GM19238 (cell line): ENCODE data around the gene ZBTB7C.

Experiments used
- DNase-seq: peaks from one replicate; pipeline ENCODE4 v3.0.0; 2011; ENCODE audit warnings: low spot score; ENCODE audit not compliant: insufficient read length

The ZBTB7C gene

DNA sequence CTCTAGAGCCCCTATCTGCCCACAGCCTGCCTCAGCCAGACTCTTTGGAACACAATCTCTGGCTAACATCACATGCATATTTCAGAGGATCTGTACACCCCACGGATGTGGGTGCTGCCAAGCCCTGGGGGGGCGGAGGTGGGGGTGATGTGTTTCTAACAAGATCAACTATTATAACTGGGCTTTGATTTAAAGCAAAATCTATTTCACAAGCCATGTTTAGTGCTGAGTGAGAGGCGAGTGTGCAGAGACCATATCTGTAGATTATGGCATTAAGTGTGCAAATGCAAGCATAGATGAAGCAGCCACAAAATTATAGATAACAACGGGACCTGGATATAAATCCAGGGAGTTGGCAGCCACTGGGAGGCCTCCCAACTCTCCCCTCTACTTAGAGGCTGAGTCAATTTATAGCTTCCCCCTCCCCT is 342.9 kb downstream of the ZBTB7C start:
- no peak for DNase-seq

DNA sequence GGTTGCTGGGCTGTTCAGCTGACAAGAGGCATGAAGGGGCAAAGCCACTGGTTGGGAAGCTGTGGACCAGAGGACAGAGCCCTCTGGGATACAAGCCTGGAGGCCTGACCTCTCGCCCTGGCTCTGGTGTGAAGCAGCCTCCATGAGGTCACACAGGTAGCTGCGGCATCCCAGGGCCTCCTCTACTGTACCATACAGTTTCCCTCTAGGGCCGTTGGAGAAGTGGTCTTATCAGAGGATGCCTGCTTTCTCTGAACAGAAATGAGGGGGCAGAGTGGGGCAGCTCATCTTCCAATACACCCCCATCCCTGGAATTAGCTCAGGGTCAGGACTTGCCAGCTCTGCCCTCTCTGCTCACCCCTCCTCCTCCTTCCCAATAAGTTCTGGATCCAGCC is 343.6 kb downstream of the ZBTB7C start:
- no peak for DNase-seq

DNA sequence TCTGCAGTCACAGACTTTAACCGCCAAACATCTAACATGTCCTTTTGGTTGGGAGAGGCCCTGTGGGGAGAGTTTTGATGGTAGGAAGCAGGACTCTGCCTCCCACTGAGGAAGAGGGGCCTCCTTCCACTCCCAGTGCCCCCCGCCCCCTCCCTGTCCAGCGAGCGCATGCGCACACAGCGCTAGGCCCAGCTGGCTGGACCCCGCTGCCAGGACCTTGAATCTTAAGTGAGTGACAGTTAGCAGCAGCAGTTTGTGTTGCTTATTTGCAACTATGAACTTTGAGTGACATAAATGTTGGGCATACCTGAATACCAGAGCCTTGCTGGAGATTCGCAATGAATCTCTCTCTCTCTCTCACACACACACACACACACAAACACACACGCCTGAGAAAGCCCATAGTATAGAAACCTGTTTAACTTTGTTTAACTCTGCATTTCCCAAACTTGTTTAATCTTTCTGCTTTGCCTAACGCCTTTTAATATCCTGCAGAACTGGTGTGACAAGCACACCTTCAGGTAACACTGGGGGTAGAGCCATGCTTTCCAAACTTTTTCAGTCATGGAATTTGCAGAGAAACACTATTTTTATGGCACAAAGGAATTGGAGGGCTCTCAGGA is 344.1 kb downstream of the ZBTB7C start:
- no peak for DNase-seq

DNA sequence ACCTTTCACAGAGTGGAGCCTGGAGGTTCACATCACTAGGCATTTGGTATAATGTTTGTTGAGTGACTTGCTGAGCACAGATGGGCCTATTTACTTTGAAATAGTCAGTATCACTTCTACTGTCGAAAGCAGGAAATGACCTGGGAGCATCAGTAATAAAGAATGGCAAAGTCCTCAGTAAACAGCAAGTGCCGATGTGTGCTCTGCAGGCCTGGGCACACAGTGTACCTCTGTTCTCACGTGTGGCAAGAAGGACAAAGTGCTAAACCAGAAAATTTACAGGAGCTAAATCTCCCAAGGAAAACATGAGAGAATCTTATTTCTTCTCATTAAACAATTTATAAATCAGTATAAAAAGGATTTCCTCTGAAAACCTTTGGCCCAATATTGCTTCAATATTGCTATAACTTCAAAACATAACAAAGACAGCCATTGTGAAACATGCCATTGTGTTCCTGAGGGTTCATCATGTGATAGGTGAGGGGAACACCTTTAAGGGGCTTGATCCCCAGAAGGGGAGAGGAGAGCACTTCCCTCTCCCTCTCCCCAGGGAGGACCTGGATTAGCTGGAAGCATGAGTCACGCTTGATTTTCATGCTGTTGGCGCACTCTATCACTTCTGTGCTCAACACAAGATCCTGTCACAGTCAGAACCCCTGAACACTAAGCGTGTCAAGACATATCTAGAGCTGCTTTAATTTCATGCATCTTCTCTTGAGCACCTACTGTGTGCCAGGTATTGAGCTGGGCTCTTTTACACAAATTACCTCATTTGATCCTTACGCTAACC is 347.2 kb downstream of the ZBTB7C start:
- no peak for DNase-seq

DNA sequence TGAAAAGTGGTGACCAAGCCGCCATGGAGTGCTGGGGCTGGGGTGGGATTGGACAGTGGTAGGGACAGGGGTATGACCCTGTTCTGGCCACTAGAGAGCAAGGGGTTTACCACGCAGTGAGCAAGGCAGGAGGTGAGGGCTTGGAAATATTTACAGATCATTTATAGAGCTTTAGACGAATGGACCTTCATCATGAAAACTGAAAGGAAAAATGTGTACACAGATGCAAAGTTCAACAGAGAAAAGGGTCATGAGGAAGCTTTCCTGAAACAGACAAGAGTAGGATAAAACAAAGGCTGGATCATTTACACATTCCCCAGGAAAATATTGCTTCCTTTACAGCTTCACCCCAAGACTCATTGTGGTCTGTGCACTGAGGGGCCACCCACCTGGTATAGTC is 348.2 kb downstream of the ZBTB7C start:
- no peak for DNase-seq

DNA sequence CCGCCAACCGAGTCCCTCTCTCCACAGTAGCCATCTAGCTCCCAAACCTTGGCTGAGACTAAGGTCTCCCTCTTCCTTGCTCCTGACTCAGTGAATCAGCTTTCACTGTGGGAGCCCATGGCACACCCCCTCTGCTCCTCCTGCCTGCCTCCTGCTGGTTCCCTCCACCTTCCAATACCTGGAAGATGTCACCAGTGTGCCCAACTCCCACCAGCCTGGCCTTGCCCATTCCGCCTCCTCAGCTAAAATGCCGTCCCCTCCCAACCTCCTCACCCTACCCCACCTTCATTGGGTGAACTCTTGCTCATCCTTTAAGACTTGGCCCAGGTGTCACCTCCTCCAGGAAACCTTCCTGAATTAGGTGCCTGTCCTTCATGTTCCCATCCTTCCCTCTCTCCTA is 348.8 kb downstream of the ZBTB7C start:
- no peak for DNase-seq

DNA sequence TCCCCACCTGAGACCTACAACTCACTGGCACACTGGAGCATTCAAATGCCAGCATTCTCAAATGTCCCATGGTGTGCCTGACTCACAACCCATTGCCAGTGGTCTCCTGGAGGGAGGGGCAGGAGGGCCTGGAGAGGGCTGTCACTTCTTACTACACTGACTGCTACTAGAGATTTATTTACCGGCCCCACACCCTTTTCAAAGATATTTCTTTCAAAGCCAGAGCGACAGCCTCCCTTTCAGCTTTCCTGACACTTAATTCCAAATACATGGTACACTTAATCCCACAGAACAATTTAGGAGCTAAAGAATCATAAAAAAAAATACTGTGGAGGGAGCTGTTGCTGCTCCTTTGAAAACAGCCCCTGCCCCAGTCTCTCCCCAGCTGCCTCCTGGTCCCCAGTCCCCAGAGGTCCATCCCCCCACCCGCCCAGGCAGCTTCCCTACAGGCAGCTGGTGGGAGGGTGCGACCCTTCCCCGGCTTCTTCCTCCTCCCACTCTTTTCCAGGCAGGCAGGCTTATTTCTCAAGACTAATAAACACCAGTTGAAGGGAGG is 349.6 kb downstream of the ZBTB7C start:
- no peak for DNase-seq

DNA sequence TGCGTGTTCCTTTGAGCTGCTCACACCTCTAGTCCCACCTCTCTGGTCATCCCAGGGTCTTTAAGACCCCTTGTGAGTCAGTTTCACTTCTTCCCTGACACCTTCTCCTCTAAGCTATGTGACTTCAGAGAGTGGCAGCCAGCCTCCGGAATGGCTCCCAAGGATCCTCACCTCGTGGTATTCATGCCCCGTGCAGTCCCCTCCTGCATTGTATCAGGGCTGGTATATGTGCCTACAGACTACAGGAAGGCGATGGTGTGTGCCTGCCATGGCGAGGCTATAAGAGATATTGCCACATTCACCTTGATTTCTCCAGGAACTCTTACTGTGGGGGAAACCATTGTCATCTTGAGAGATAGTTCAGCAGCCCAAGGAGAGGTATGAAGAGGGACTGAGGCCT is 350.7 kb downstream of the ZBTB7C start:
- DNase-seq, result no peak

DNA sequence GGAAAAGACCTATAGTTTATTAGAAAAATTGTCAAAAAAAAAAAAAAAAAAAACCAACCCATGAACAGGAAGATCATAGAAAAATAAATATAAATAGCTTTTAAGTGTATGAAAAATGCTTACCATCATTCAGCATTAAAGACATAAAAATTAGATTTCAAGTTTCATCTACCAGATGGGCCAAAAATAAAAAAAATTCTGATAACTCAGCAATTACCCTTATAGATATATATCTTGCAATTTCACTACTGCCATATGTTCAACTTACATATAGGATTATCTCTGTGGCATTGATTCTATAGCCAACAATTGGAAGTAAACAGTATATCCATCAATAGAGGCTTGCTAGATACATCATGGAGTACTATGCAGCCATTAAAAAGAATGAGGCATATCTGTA is 352.2 kb downstream of the ZBTB7C start:
- DNase-seq, result no peak

DNA sequence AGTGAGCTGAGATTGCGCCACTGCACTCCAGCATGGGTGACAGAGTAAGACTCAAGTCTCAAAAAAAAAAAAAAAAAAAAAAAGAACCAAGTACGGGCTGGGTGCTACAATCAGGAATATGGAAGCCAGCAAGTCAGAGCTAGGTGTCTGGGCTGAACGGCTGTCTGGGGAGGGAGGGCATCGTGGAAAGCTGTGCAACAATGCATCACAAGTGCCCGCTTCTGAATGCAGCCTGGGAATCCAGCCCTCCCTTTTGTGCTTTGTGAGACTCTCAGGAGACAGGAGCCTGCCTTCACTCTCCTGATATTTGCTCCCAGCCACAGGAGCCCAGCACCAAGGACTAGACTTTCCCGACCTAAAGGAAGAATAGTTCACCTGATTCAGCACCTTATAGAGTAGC is 353.8 kb downstream of the ZBTB7C start:
- no peak for DNase-seq

DNA sequence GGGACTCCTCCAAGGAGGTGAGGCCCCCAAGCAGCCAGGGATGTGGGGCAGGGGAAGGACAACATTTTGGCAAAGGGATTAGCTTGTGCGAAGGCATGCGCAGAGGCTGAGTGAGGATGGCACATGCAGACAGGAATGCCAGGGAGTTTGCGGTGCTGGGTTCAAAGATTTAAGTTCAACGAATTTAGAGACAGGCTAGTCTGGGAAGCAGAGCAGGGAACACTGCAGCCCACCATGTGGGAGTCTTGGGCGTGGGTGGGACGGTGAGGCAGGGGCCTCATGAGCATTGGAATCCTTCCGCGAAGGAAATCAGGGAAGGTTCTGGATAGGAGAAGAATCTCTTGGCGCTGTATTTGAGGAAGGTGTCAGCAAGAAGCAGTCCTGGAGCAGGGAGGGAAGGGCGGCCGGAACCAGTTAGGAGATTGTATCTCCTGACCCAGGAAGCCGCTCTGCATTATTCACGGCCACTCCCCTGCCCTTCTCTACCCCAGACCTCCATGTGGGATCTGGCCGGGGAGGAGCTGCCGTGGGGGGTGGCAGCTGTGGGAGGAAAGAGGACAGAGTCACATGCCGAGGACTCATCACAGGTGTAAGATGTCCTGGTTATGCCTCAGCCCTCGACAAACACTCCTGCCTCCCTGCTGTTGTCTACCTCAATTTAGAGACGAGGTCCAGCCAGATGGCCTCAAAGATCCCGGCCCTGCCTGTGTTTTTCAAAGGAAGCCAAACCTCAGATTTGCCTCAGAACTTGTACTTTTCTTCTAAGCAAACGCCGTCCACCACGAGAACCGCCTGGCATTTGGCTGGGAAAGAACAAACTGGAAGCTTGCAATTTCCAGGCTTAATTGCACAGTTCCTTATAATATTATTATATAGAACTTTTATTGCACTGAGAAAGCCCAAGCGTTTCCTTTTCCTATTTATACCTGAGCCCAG is 355.0 kb downstream of the ZBTB7C start:
- no peak for DNase-seq

DNA sequence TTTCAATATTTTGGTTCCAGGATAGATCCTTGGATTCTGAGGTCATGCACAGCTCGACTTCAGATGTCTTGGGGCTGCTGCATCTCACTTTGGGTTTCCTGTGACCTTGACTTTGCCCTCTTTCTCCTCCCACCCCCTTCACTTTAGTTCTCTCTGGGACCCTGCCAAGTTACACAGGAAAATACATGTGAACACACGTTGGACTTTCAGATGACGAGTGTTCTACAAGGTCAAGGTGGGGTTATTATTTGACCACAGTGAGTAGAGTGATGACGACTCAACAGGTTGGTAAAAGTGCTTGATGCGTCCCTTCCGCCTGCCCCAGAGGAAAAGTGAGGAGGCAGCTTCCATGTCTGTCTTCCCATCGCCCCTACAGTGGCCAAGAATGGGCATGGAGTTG is 356.3 kb downstream of the ZBTB7C start:
- DNase-seq, result no peak

DNA sequence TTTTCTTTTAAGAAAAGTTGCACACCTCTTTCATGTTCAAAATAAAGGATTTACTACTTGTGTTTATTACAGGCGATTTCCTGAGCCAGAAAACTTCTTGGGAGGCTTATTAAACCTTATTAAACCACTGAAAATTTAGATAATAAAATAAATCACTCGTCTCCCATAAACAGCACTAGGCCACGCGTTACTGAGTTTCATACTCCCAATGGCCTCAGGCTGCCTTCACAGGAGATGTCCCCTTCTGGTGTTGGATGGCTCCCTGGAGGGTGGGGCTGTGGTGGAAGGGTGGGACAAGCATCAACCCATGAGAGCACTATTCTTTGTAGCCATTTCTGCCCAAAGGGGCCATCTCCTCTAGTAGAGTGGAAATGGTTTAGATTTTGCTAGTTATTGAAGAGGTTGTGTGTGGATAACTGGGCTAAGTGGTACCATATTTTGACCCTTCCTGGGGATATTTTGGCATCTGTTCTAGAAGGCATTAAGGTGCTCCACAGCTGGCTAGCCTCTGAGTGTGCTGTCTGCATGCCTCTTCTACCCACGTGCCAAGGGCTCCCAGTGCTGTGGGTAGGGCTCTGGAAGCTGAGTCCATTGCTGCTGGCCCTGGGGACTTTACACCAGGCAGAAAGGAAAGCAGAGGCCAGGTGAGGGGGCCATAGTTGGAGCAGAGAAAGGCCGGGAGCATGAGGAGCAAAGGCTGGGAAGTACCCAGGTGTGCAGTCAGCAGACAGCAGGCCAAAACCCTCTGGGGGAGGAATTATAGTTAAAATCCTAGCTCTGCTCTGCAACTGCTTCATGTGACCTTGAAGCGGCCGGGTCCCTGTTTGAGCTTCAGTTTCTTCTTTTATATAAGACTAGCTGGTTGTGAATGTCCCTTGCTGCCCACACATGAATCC is 357.0 kb downstream of the ZBTB7C start:
- no peak for DNase-seq

DNA sequence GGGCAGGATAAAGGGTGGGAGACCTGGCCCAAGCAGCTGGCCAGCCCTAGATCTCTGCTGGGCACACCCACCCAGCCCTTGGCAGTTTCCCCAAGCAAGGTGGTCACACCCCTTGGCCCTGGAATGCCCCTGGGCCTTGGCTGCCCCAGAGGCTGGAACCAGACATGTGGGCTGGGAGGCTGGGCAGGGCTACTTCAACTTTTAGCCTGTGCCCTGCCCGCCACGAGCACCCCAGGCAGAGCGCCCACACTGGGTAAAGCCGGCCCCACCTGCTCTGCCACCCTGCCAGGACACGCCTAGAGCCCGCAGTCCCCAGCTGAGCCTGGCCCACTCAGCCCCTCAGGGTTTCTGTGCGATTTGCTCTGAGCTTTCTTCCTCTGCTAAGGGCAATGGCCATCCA is 359.0 kb downstream of the ZBTB7C start:
- no peak for DNase-seq

DNA sequence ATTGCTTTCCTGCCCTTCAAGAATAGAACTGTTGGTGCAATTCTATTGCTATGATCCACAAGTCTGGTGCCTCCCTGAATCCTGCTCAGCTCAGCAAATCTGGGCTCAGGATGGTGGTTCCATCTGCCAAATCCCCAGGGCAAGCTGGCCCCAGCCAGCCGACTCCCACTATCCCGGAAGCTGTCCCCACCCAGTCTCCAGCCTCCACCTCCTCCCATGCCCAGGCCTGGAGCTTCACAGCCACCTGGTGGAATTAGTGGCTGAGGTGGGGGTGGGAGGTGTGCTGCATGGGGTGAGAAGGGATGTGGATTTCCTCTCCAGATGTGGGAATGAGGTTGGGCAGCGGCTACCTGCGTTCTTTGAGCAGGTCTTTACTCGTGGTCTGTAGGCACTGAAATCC is 359.4 kb downstream of the ZBTB7C start:
- no peak for DNase-seq

DNA sequence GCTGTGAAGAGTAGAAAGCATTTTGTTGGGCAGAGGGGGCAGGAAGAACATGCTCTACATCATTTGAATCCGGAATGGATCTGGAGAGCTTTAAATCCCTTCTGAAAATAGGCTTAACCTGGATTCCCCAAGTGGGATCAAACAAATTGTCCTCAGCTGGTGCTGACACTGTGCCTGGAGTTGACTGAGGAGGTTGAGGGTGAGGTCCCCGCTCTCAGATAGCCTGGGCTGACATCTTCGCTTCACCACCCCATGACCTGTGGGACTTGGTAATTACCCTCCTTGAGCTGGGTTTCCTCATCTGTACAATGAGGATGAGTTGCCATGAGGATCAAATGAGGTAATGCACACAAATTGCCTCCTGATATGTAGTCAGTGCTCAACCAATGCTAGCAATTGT is 360.9 kb downstream of the ZBTB7C start:
- DNase-seq, result no peak

DNA sequence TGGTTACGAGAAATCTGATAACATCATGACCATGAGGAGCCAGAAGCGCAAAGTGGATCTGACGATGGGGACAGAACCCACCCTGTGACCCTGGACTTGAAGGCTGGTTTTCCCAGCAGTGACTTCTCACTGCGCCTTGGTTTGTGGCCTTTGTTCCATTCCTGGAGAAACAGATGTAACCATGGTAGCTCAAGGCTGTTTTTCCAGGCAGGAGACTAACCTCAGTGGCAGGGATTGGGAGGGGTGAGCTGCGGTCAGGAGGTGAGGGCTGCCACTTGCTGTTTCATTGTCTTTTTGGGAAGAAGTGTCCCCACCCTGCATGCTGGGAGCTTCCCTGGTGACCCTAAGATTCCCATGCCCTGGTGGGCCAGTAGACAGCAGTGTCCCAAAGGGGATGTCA is 362.3 kb downstream of the ZBTB7C start:
- DNase-seq, result no peak

DNA sequence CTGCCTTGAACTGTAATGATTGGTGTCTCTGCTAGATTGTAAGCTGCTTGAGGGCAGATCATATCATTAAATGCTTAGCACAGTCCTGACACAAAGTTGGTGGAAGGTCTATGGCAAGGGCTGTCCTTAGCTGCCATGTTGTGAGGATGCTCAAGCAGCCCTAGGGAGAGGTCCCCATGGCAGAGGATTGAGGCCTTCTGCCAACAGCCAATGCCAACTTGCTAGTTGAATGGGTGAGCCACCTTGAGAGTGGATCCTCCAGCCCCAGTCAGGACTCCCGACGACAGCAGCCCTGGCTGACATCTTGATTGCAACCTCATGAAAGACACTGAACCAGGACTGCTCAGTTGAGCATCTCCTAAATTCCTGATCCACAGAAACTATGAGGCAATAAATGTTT is 363.4 kb downstream of the ZBTB7C start:
- no peak for DNase-seq

DNA sequence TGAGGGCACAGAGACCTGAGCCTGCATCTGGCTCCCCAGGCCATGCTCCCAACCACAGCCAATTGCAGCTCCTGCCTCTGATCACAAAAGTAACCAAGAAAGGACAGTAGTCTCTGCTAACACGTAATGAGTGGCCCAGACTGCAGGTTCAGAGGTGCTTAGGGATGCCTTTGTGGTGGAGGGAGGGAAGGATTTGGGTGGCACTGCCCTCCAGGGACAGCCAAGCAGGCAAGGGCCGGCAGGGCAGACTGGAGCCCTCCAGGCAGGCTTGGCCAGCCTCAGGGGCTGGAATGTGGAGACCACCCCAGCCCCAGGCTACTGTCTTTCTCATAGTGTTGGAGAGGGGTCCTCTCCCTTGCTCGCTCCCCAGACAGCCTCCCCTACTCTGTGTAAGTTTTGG is 364.2 kb downstream of the ZBTB7C start:
- DNase-seq, result no peak

DNA sequence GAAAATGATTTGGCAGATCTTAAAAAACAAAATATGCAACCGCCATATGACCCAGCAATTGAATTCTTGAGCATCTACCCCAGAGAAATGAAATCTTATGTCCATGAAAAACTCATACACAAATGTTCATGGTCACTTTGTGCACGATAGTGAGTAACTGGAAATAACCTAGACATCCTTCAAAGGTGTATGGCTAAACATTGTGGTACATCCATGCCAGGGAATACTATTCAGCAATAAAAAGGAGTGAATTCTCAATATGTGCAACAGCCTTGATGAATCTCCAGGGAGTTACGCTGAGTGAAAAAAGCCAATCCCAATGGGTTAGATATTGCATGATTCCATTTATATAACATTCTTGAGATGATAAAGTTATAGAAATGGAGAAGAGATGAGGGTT is 366.0 kb downstream of the ZBTB7C start:
- no peak for DNase-seq

DNA sequence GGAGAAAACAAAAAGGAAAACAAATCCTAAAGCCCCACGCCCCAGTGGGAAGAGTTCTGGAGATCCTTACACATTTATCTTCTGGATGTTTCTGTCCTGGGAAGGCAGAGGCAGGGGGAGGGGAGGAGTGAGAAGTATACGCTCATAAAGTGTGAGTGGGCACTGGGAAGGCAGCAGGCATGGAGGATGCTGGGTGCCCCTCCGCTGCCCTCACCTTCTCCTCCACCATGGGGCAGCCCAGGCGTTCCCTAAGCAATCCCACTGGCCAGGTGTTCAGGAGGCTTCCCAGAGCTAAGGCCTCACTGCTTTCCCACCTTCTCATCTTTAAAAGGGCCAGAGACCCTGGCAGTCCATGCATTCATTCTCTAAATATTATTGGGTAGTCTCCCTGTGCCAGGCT is 366.8 kb downstream of the ZBTB7C start:
- DNase-seq, result no peak
